HFF-Myc (cell line): ENCODE data around the gene ATXN3L.

Experiments used
- DNase-seq: peaks from one replicate; pipeline ENCODE4 v3.0.0-alpha.2; 2011; ENCODE audit warnings: low read depth; ENCODE audit errors: extremely low read depth
- H3K4me3 ChIP-seq: replicated peaks from 2 replicates; pipeline ENCODE4 v1.5.1; 2011; ENCODE audit warnings: low read depth, mild to moderate bottlenecking, control low read depth, low read length
- CTCF ChIP-seq: IDR thresholded peaks from 2 replicates; pipeline ENCODE4 v1.5.1; 2012; ENCODE audit warnings: mild to moderate bottlenecking, low read depth, low read length, control low read depth; ENCODE audit errors: missing control alignments

ATXN3L gene

GRCh38 chrX:13319953-13320352, at the start of gene ATXN3L:
TSS of gene ATXN3L (minus strand) at chrX:13320053. CDS start at chrX:13319934, 119 bp downstream.
- no peak within 1 kb of the TSS for H3K4me3 ChIP-seq
- TF ChIP-seq CTCF, result no peak
- DNase-seq, result no peak

GRCh38 chrX:13369256-13370030, 49.6 kb upstream of the ATXN3L start:
- TF ChIP-seq CTCF, result no peak
- no peak overlapping the region for H3K4me3 ChIP-seq
- no peak for DNase-seq

- DNase-seq, result no peak
- no peak for TF ChIP-seq CTCF
- no peak overlapping the region for H3K4me3 ChIP-seq
These were observed 48.1 kb upstream of the ATXN3L start for GRCh38 chrX:13367950-13368349.

- H3K4me3 ChIP-seq, result no peak overlapping the region
- no peak for TF ChIP-seq CTCF
- no peak for DNase-seq
These were observed 46.8 kb upstream of the ATXN3L start for GRCh38 chrX:13366698-13367097.

- H3K4me3 ChIP-seq, result no peak overlapping the region
- TF ChIP-seq CTCF, result no peak
- no peak for DNase-seq
These were observed 45.3 kb upstream of the ATXN3L start for GRCh38 chrX:13365161-13365560.

GRCh38 chrX:13364230-13364857, 44.5 kb upstream of the ATXN3L start:
- no peak for DNase-seq
- no peak for TF ChIP-seq CTCF
- H3K4me3 ChIP-seq, result no peak overlapping the region
